Fibroblast of upper back skin (primary cell): ENCODE measurements around the gene ECHDC3.
"Not testable (repeated sequence)": the region's sequence is repeated elsewhere in the genome, so short reads cannot be mapped to it uniquely, and the experiment has no call there.

ENCODE experiments used
- DNase-seq: peaks from one replicate; pipeline ENCODE4 v3.0.0-alpha.2; 2013

The ECHDC3 gene

GRCh38 chr10:11719496-11720259 is 22.5 kb upstream of the ECHDC3 start:
- no peak for DNase-seq

DNA sequence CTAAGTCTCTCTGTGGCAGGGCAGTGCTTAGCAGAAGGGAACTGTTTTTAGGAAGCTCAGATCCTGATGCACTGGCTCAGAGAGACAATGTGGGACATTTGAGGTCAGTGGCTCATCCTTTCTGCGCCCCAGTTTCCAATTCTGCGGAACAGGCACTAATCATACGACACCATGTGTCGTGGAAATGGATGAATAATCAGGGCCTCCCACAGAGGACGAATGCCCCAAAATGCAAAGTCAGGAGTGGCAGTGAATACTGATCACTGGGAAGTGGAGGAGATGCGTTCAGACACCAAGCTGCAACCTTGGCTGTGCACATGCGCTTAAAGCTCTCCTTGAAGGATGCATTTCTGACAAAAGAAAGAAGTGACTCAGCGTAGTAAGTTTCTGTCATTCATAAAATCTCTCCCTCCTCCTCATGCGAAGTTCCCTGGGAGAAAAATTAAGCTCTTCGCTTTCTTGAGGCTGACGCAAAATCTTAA is 21.9 kb upstream of the ECHDC3 start:
- DNase-seq = no peak

DNA sequence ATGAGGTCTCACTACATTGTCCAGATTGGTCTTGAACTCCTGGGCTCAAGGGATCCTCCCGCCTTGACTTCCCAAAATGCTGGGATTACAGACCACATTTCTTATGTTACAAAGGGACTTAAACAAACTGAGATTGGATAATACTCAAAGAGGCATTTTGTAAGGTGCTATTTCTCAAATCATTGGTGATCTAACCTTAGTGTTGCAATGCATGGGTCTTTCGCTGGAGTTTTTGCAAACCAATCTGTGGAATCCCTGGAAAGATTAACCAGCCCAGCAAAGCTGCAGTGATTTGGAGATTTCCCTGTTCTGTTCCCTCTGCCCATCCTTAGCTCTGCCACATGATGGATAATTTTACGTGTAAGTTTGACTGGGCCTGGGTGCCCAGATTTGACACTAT is 20.4 kb upstream of the ECHDC3 start:
- no peak for DNase-seq

DNA sequence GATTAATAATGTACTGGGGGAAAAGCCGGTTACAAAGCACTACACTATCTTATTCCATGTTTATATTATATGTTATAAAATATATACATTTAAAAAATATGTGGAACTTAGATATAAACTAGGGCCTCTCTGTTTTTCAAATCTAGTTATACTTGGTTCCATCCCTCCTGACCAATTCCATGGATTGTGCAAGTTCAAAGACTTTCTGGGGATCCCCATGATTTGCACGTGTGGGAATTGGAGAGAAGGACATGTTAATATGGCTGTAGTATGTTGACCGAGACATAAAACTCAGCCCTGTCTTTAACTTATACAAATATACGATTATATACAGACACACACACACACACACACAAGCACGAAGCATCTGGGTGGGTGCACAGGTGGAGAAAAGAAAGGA is 18.8 kb upstream of the ECHDC3 start:
- DNase-seq = no peak

GRCh38 chr10:11724938-11725776 is 17.0 kb upstream of the ECHDC3 start:
- peak; percentile 72 for DNase-seq

DNA sequence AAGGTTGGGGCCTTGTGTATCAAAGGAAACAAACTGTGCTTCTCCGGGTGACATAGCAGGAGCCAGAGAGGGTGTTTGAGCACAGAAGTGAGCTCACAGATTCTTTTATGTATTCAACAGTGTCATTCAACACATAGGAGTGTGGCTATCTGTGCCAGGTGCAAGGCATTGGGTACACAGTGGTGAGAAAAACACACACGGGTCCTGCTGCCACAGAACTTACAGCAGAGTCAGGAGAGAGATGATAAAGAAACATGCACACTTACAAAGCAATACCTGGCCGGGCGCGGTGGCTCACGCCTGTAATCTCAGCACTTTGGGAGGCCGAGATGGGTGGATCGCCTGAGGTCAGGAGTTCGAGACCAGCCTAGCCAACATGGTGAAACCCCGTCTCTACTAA is 16.3 kb upstream of the ECHDC3 start:
- no peak for DNase-seq

GRCh38 chr10:11727563-11727962 is 14.6 kb upstream of the ECHDC3 start:
- DNase-seq = no peak

- DNase-seq = no peak
These were observed 13.8 kb upstream of the ECHDC3 start for GRCh38 chr10:11728353-11728752.

GRCh38 chr10:11729790-11730315 is 12.3 kb upstream of the ECHDC3 start:
- no peak for DNase-seq

- no peak for DNase-seq
These were observed 11.4 kb upstream of the ECHDC3 start for GRCh38 chr10:11730779-11731178.

DNA sequence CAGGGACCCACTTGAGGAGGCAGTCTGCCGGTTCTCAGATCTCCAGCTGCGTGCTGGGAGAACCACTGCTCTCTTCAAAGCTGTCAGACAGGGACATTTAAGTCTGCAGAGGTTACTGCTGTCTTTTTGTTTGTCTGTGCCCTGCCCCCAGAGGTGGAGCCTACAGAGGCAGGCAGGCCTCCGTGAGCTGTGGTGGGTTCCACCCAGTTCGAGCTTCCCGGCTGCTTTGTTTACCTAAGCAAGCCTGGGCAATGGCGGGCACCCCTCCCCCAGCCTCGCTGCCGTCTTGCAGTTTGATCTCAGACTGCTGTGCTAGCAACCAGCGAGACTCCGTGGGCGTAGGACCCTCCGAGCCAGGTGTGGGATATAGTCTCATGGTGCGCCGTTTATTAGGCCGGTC is 5.4 kb upstream of the ECHDC3 start:
- not testable (repeated sequence) for DNase-seq

DNA sequence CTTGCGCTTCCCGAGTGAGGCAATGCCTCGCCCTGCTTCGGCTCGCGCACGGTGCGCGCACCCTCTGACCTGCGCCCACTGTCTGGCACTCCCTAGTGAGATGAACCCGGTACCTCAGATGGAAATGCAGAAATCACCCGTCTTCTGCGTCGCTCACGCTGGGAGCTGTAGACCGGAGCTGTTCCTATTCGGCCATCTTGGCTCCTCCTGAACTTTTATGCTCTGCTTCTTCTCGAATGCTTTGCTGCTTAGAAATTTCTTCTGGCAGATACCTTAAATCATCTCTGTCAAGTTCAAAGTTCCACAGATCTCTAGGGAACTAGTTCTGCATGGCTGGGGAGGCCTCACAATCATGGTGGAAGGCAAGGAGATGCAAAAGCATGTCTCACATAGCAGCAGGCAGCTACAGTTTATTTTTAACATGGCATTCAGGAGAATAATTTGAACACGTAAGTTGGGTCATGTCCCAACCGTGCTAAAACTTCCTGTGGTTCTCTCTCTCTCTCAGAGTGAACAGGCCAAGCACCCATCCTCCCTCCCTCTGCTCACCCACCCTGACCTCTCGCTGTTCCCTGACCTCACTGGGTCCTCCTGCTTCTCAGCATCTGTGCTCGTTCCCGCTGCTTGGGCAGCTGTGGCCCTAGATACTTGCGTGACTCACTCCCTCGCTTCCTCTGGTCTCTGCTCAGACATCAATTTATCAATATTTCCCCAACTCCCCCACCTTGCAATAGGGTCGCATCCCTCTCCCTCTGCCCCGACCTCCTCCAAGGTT is 4.7 kb upstream of the ECHDC3 start:
- DNase-seq = not testable (repeated sequence)

GRCh38 chr10:11740907-11741306 is 1.3 kb upstream of the ECHDC3 start:
- DNase-seq = no peak

GRCh38 chr10:11741608-11742007 is 574 bp upstream of the ECHDC3 start:
- DNase-seq = no peak

- DNase-seq = no peak
These were observed 657 bp downstream of the ECHDC3 start for GRCh38 chr10:11742779-11743298.

GRCh38 chr10:11743461-11744338 is 1.5 kb downstream of the ECHDC3 start:
- no peak for DNase-seq

GRCh38 chr10:11745045-11745444 is 2.9 kb downstream of the ECHDC3 start:
- DNase-seq = no peak

DNA sequence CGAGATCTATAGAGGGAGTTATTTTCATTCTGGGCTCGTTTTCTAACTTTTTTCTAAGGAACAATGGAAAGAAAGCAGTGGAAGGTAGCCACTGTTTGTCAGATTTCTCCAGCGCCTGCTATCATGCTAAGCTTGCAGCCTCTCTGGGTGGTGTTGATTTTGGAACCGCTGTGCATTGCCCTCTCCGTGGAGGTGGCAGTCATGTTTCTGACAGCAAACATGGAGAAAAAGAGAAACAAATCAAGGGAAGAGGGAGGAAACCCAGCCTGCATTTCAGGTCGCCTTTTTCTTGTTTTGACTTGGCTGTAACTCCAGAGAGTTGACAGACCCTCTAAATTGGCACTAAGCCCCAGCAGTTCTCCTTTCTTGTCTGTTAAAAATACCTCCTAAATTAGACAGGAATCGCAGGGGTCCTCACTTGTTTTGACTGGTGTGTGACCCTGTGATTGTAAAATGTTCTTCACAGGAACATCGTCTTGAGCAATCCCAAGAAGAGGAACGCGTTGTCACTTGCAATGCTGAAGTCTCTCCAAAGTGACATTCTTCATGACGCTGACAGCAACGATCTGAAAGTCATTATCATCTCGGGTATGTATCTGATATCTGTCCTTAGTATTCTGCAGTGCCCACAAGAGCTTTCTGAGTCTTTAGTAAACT is 4.8 kb downstream of the ECHDC3 start:
- DNase-seq = no peak

GRCh38 chr10:11748866-11749265 is 6.7 kb downstream of the ECHDC3 start:
- no peak for DNase-seq

GRCh38 chr10:11750420-11750819 is 8.2 kb downstream of the ECHDC3 start:
- no peak for DNase-seq

DNA sequence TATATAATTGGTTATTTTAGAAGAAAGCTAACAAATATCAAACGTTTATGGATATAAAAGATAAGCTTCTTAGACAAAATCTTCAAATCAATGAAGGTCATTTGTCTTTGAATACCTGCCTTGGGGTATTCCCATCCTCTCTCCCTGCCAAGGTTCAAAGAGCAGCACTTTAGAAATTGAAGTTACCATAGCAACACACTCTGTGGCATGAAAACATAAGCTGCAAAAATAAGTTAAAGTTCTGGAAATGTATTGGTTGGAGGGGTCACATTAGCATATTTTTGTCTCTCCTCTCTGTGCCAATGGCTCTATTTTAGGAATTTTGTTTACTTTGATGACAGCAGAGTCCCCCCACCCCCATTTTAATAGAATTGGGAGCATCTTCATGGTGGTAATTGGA is 12.0 kb downstream of the ECHDC3 start:
- no peak for DNase-seq
